NB4 (cell line): ENCODE measurements around the gene GJA10.

Source experiments
- CTCF ChIP-seq: IDR thresholded peaks from one replicate; pipeline ENCODE4 v1.5.1; 2012; ENCODE audit warnings: low read depth, low read length
- MYC ChIP-seq: IDR thresholded peaks from 2 replicates; pipeline ENCODE4 v1.6.1; 2011; ENCODE audit warnings: low read depth, low read length
- POLR2A ChIP-seq: IDR thresholded peaks from 2 replicates; pipeline ENCODE4 v1.6.1; 2011; ENCODE audit warnings: mild to moderate bottlenecking; ENCODE audit not compliant: insufficient read length; ENCODE audit errors: extremely low read depth

- TF ChIP-seq MYC, result no peak
- no peak for TF ChIP-seq CTCF
- TF ChIP-seq POLR2A, result no peak
These were observed 22.1 kb downstream of the GJA10 start for GRCh38 chr6:89916136-89916920.
